Measurements from ENCODE around the gene PRMT2. TPM values are rescaled to one million over a fixed set of nuclear protein-coding genes. Genes with fewer than 3 reads are reported as not detected.

PRMT2 gene
- polyA plus RNA-seq, 1 donor, result 88.7 TPM

GRCh38 chr21:46603228-46603627 lies 32.2 kb upstream of the PRMT2 start:
- Histone ChIP-seq H3K4me3 (ENCODE audit: low read length) (no peak overlapping the region), H3K27me3 (ENCODE audit: control insufficient read depth, insufficient read depth, low read length) (peaks cover 6% of the 10 kb centered on the region), H3K27ac (ENCODE audit: low read length) (no peak overlapping the region), H3K4me1 (ENCODE audit: control insufficient read depth, insufficient read depth, low read length) (no peaks in the 10 kb centered on the region), H3K9me3 (ENCODE audit: control insufficient read depth, low read depth, low read length) (peaks cover 4% of the 10 kb centered on the region), H3K36me3 (ENCODE audit: control insufficient read depth, insufficient read depth, low read length) (no peaks in the 10 kb centered on the region)
- WGBS (ENCODE audit: insufficient coverage, low lambda C conversion rate), result 33% methylated on average over 1 of the region's 9 CpGs
- DNase-seq, result no peak

- Histone ChIP-seq H3K9me3 (ENCODE audit: control insufficient read depth, low read depth, low read length) (no peaks in the 10 kb centered on the region), H3K27me3 (ENCODE audit: control insufficient read depth, insufficient read depth, low read length) (peaks cover 6% of the 10 kb centered on the region), H3K27ac (ENCODE audit: low read length) (no peak overlapping the region), H3K36me3 (ENCODE audit: control insufficient read depth, insufficient read depth, low read length) (no peaks in the 10 kb centered on the region), H3K4me3 (ENCODE audit: low read length) (no peak overlapping the region), H3K4me1 (ENCODE audit: control insufficient read depth, insufficient read depth, low read length) (no peaks in the 10 kb centered on the region)
- no peak for DNase-seq
- 76% methylated on average over 4 of the region's 9 CpGs for WGBS (ENCODE audit: insufficient coverage, low lambda C conversion rate)
Observed at GRCh38 chr21:46604329-46604974, 31.0 kb upstream of the PRMT2 start.

GRCh38 chr21:46604975-46605766 lies 30.3 kb upstream of the PRMT2 start, which contains the start of gene S100B:
Gene S100B, minus strand, starts transcription at chr21:46605082. Its CDS starts 2,667 bp downstream, at chr21:46602415.
- H3K27me3 ChIP-seq (ENCODE audit: control insufficient read depth, insufficient read depth, low read length), result peaks cover 6% of the 10 kb centered on the region
- WGBS (ENCODE audit: insufficient coverage, low lambda C conversion rate), result 100% methylated on average over 1 of the region's 15 CpGs
- no peak within 1 kb of the TSS for H3K4me3 ChIP-seq (ENCODE audit: low read length)
- H3K9me3 ChIP-seq (ENCODE audit: control insufficient read depth, low read depth, low read length), result no peaks in the 10 kb centered on the region
- DNase-seq, result peak in 1 of 2 donors; percentile 26
- no peak within 1 kb of the TSS for H3K27ac ChIP-seq (ENCODE audit: low read length)
- no peaks in the 10 kb centered on the region for H3K4me1 ChIP-seq (ENCODE audit: control insufficient read depth, insufficient read depth, low read length)
- no peaks in the 10 kb centered on the region for H3K36me3 ChIP-seq (ENCODE audit: control insufficient read depth, insufficient read depth, low read length)

GRCh38 chr21:46605767-46606426 lies 29.6 kb upstream of the PRMT2 start:
- H3K36me3 ChIP-seq (ENCODE audit: control insufficient read depth, insufficient read depth, low read length), result no peaks in the 10 kb centered on the region
- H3K27me3 ChIP-seq (ENCODE audit: control insufficient read depth, insufficient read depth, low read length), result peaks cover 6% of the 10 kb centered on the region
- no peak overlapping the region for H3K4me3 ChIP-seq (ENCODE audit: low read length)
- no peak overlapping the region for H3K27ac ChIP-seq (ENCODE audit: low read length)
- no peaks in the 10 kb centered on the region for H3K4me1 ChIP-seq (ENCODE audit: control insufficient read depth, insufficient read depth, low read length)
- DNase-seq, result no peak
- WGBS (ENCODE audit: insufficient coverage, low lambda C conversion rate), result no CpG with 5 or more reads among the region's 14 CpGs
- H3K9me3 ChIP-seq (ENCODE audit: control insufficient read depth, low read depth, low read length), result peaks cover 3% of the 10 kb centered on the region

- no CpG with 5 or more reads among the region's 7 CpGs for WGBS (ENCODE audit: insufficient coverage, low lambda C conversion rate)
- Histone ChIP-seq H3K27ac (ENCODE audit: low read length) (no peak overlapping the region), H3K27me3 (ENCODE audit: control insufficient read depth, insufficient read depth, low read length) (peaks cover 6% of the 10 kb centered on the region), H3K36me3 (ENCODE audit: control insufficient read depth, insufficient read depth, low read length) (no peaks in the 10 kb centered on the region), H3K9me3 (ENCODE audit: control insufficient read depth, low read depth, low read length) (peaks cover 3% of the 10 kb centered on the region), H3K4me1 (ENCODE audit: control insufficient read depth, insufficient read depth, low read length) (no peaks in the 10 kb centered on the region), H3K4me3 (ENCODE audit: low read length) (no peak overlapping the region)
- DNase-seq, result no peak
Observed at GRCh38 chr21:46606427-46606813, 29.1 kb upstream of the PRMT2 start.

GRCh38 chr21:46607636-46608035 lies 27.8 kb upstream of the PRMT2 start:
- H3K27ac ChIP-seq (ENCODE audit: low read length), result no peak overlapping the region
- peaks cover 3% of the 10 kb centered on the region for H3K9me3 ChIP-seq (ENCODE audit: control insufficient read depth, low read depth, low read length)
- no peak overlapping the region for H3K4me3 ChIP-seq (ENCODE audit: low read length)
- WGBS (ENCODE audit: insufficient coverage, low lambda C conversion rate), result no CpG with 5 or more reads among the region's 2 CpGs
- no peaks in the 10 kb centered on the region for H3K4me1 ChIP-seq (ENCODE audit: control insufficient read depth, insufficient read depth, low read length)
- no peak for DNase-seq
- H3K36me3 ChIP-seq (ENCODE audit: control insufficient read depth, insufficient read depth, low read length), result no peaks in the 10 kb centered on the region
- peaks cover 3% of the 10 kb centered on the region for H3K27me3 ChIP-seq (ENCODE audit: control insufficient read depth, insufficient read depth, low read length)

GRCh38 chr21:46608672-46609111 lies 26.8 kb upstream of the PRMT2 start:
- Histone ChIP-seq H3K27ac (ENCODE audit: low read length) (no peak overlapping the region), H3K9me3 (ENCODE audit: control insufficient read depth, low read depth, low read length) (peaks cover 3% of the 10 kb centered on the region), H3K27me3 (ENCODE audit: control insufficient read depth, insufficient read depth, low read length) (peaks cover 3% of the 10 kb centered on the region), H3K4me1 (ENCODE audit: control insufficient read depth, insufficient read depth, low read length) (no peaks in the 10 kb centered on the region), H3K36me3 (ENCODE audit: control insufficient read depth, insufficient read depth, low read length) (no peaks in the 10 kb centered on the region), H3K4me3 (ENCODE audit: low read length) (no peak overlapping the region)
- WGBS (ENCODE audit: insufficient coverage, low lambda C conversion rate), result 100% methylated on average over 1 of the region's 3 CpGs
- DNase-seq, result no peak

- no CpG with 5 or more reads among the region's 6 CpGs for WGBS (ENCODE audit: insufficient coverage, low lambda C conversion rate)
- no peaks in the 10 kb centered on the region for H3K4me1 ChIP-seq (ENCODE audit: control insufficient read depth, insufficient read depth, low read length)
- H3K27me3 ChIP-seq (ENCODE audit: control insufficient read depth, insufficient read depth, low read length), result no peaks in the 10 kb centered on the region
- no peak overlapping the region for H3K27ac ChIP-seq (ENCODE audit: low read length)
- no peak for DNase-seq
- peaks cover 3% of the 10 kb centered on the region for H3K9me3 ChIP-seq (ENCODE audit: control insufficient read depth, low read depth, low read length)
- H3K36me3 ChIP-seq (ENCODE audit: control insufficient read depth, insufficient read depth, low read length), result no peaks in the 10 kb centered on the region
- H3K4me3 ChIP-seq (ENCODE audit: low read length), result no peak overlapping the region
Observed at GRCh38 chr21:46610018-46610701, 25.3 kb upstream of the PRMT2 start.

- no peak for DNase-seq
- no peaks in the 10 kb centered on the region for H3K27me3 ChIP-seq (ENCODE audit: control insufficient read depth, insufficient read depth, low read length)
- H3K4me3 ChIP-seq (ENCODE audit: low read length), result no peak overlapping the region
- H3K9me3 ChIP-seq (ENCODE audit: control insufficient read depth, low read depth, low read length), result peaks cover 3% of the 10 kb centered on the region
- WGBS (ENCODE audit: insufficient coverage, low lambda C conversion rate), result 100% methylated on average over 3 of the region's 6 CpGs
- no peaks in the 10 kb centered on the region for H3K36me3 ChIP-seq (ENCODE audit: control insufficient read depth, insufficient read depth, low read length)
- no peaks in the 10 kb centered on the region for H3K4me1 ChIP-seq (ENCODE audit: control insufficient read depth, insufficient read depth, low read length)
- no peak overlapping the region for H3K27ac ChIP-seq (ENCODE audit: low read length)
Observed at GRCh38 chr21:46613391-46613790, 22.1 kb upstream of the PRMT2 start.

- H3K27ac ChIP-seq (ENCODE audit: low read length), result no peak overlapping the region
- H3K36me3 ChIP-seq (ENCODE audit: control insufficient read depth, insufficient read depth, low read length), result no peaks in the 10 kb centered on the region
- H3K9me3 ChIP-seq (ENCODE audit: control insufficient read depth, low read depth, low read length), result no peaks in the 10 kb centered on the region
- no CpG with 5 or more reads among the region's 2 CpGs for WGBS (ENCODE audit: insufficient coverage, low lambda C conversion rate)
- H3K4me1 ChIP-seq (ENCODE audit: control insufficient read depth, insufficient read depth, low read length), result no peaks in the 10 kb centered on the region
- no peak for DNase-seq
- no peaks in the 10 kb centered on the region for H3K27me3 ChIP-seq (ENCODE audit: control insufficient read depth, insufficient read depth, low read length)
- H3K4me3 ChIP-seq (ENCODE audit: low read length), result no peak overlapping the region
Observed at GRCh38 chr21:46616050-46616449, 19.4 kb upstream of the PRMT2 start.

Measured in large intestine (tissue), 3 donors.